HepG2 (cell line): ENCODE measurements around the gene COLEC12.

ENCODE experiments used
- FOXP1 ChIP-seq, 2 experiments: fragments of 450-650 bp in 1 of 2; IDR thresholded peaks; 2 replicates each; pipeline ENCODE4 v1.6.1; 2017 to 2018; ENCODE audit warnings: antibody characterized with exemption in 1 of 2
- SMARCC2 ChIP-seq: fragments of 450-650 bp; IDR thresholded peaks from 2 replicates; pipeline ENCODE4 v1.6.1; 2017; ENCODE audit warnings: antibody characterized with exemption, mild to moderate bottlenecking
- TBP ChIP-seq: sonication (generic); formaldehyde crosslinking; IDR thresholded peaks from 2 replicates; pipeline ENCODE4 v1.5.0; 2020; ENCODE audit warnings: missing genetic modification reagents
- ZNF264 ChIP-seq: sonication (generic); formaldehyde crosslinking; IDR thresholded peaks from 2 replicates; pipeline ENCODE4 v1.4.0; 2020; ENCODE audit warnings: missing genetic modification reagents
- ZNF644 ChIP-seq: IDR thresholded peaks from 2 replicates; pipeline ENCODE4 v1.6.1; 2016; ENCODE audit warnings: low read depth
- TF ChIP-seq, protein P1 (sequence below): IDR thresholded peaks from 2 replicates; pipeline ENCODE4 v1.6.1; 2016; ENCODE audit warnings: missing compliant biosample characterization, missing genetic modification reagents, borderline replicate concordance

DNA sequence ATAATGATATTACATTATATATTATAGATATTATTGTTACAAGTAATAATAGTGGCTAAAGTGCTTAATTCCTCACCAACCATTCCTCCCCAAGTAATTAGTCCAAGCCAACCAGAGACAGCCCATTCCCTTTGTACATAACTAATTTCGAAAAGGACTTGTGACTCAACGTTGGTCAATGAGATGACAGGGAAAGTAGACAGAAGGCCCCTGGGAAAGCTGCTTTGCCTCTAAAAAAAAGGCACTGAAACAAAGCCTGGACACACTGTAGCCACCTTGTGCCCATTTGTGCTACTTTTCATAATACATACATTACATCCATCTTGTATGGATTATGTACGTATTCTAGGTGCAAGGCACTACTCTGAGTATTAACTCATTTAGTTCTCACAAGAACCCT lies 28.8 kb downstream of the COLEC12 start:
- TF ChIP-seq TBP (CRISPR knock-in tag) (no peak), ZNF644 (CRISPR knock-in tag) (no peak), ZNF264 (CRISPR knock-in tag) (no peak), SMARCC2 (no peak), FOXP1 (IDR thresholded peaks at IDR 0.05) (no peak), FOXP1 (CRISPR knock-in tag; IDR thresholded peaks at IDR 0.05) (no peak)
- TF ChIP-seq, protein P1, sequence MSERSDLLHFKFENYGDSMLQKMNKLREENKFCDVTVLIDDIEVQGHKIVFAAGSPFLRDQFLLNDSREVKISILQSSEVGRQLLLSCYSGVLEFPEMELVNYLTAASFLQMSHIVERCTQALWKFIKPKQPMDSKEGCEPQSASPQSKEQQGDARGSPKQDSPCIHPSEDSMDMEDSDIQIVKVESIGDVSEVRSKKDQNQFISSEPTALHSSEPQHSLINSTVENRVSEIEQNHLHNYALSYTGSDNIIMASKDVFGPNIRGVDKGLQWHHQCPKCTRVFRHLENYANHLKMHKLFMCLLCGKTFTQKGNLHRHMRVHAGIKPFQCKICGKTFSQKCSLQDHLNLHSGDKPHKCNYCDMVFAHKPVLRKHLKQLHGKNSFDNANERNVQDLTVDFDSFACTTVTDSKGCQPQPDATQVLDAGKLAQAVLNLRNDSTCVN (CRISPR knock-in tag), result no peak
